IMR-90 (cell line): ENCODE data around the gene SNRNP25. TPM values are rescaled to one million over a fixed set of nuclear protein-coding genes. Genes with fewer than 3 reads are reported as not detected.

Source experiments
- ATAC-seq: fragments of 200-7000 bp; cut with Tn5 transposase; 2 replicates; pipeline ENCODE4 v1.9.1; 2020; ENCODE audit warnings: low read depth, mild to moderate bottlenecking, moderate library complexity
- BruUV-seq: library from RNA; stranded (reverse); fragments of 400-500 nt; replicated peaks from 2 replicates; lab custom pipeline; 2021; lab: Mats Ljungman, UMichigan
- CTCF ChIA-PET: fragments of 300-600 bp; formaldehyde crosslinking; extraction: SDS; loops from one replicate; lab custom pipeline; 2021; ENCODE audit warnings: antibody characterized with exemption; lab: Yijun Ruan, JAX
- POLR2A ChIA-PET: fragments of 300-600 bp; sonication (Branson Sonifier 250); formaldehyde crosslinking; loops from one replicate; lab custom pipeline; 2022; ENCODE audit warnings: antibody characterized with exemption; ENCODE audit not compliant: unreplicated experiment; lab: Charles Lee
- DNase-seq: peaks from one replicate; pipeline ENCODE4 v3.0.0; 2013
- H2AFZ ChIP-seq: replicated peaks from 2 replicates; pipeline ENCODE3; 2013; ENCODE audit warnings: low read length, mild to moderate bottlenecking; ENCODE audit not compliant: poor library complexity
- H2AK5ac ChIP-seq: 2 replicates; pipeline ENCODE4 v1.6.1; 2013; ENCODE audit warnings: low read depth, low read length, inconsistent platforms
- H2AK9ac ChIP-seq: replicated peaks from 2 replicates; pipeline ENCODE3; 2013; ENCODE audit warnings: mild to moderate bottlenecking, low read depth, low read length, moderate library complexity; ENCODE audit not compliant: poor library complexity
- H2BK120ac ChIP-seq: 2 replicates; pipeline ENCODE4 v1.6.1; 2013; ENCODE audit warnings: low read depth, low read length, inconsistent platforms
- H2BK15ac ChIP-seq: 3 replicates; pipeline ENCODE4 v1.6.1; 2013; ENCODE audit warnings: low read depth, low read length, inconsistent platforms
- H2BK20ac ChIP-seq: 2 replicates; pipeline ENCODE4 v1.6.1; 2013; ENCODE audit warnings: low read depth, mild to moderate bottlenecking, inconsistent platforms, low read length, moderate library complexity
- H2BK5ac ChIP-seq: 2 replicates; pipeline ENCODE4 v1.6.1; 2013; ENCODE audit warnings: mild to moderate bottlenecking, low read depth, low read length, inconsistent platforms; ENCODE audit not compliant: poor library complexity, severe bottlenecking
- H3K14ac ChIP-seq: replicated peaks from 2 replicates; pipeline ENCODE4 v1.6.1; 2013; ENCODE audit warnings: low read depth, low read length, inconsistent platforms
- H3K18ac ChIP-seq: 2 replicates; pipeline ENCODE4 v1.6.1; 2013; ENCODE audit warnings: low read depth, low read length, control low read depth
- H3K23ac ChIP-seq: 2 replicates; pipeline ENCODE4 v1.6.1; 2013; ENCODE audit warnings: low read depth, low read length, inconsistent platforms
- H3K27ac ChIP-seq: 2 replicates; pipeline ENCODE4 v1.5.1; 2013; ENCODE audit warnings: mild to moderate bottlenecking, control low read depth, low read length; ENCODE audit not compliant: insufficient read depth
- H3K27me3 ChIP-seq: 2 replicates; pipeline ENCODE4 v1.6.1; 2013; ENCODE audit warnings: low read length; ENCODE audit not compliant: control insufficient read depth, insufficient read depth
- H3K36me3 ChIP-seq: 2 replicates; pipeline ENCODE4 v1.6.1; 2013; ENCODE audit warnings: low read length, mixed read lengths; ENCODE audit not compliant: control insufficient read depth, insufficient read depth
- H3K4ac ChIP-seq: 2 replicates; pipeline ENCODE4 v1.6.1; 2013; ENCODE audit warnings: low read depth, low read length, inconsistent platforms
- H3K4me1 ChIP-seq: 2 replicates; pipeline ENCODE4 v1.6.1; 2013; ENCODE audit warnings: low read length, mixed read lengths; ENCODE audit not compliant: control insufficient read depth, insufficient read depth
- H3K4me2 ChIP-seq: 2 replicates; pipeline ENCODE4 v1.6.1; 2013; ENCODE audit warnings: low read depth, mild to moderate bottlenecking, control low read depth, low read length, moderate library complexity
- H3K4me3 ChIP-seq: 2 replicates; pipeline ENCODE4 v1.5.1; 2013; ENCODE audit warnings: low read depth, mild to moderate bottlenecking, control low read depth, low read length, moderate library complexity; ENCODE audit not compliant: insufficient read depth
- H3K56ac ChIP-seq: 2 replicates; pipeline ENCODE4 v1.6.1; 2013; ENCODE audit warnings: low read length, inconsistent platforms; ENCODE audit not compliant: insufficient read depth; ENCODE audit errors: extremely low read depth
- H3K79me1 ChIP-seq, 2 experiments: 2 replicates each; pipeline ENCODE4 v1.6.1; 2013; ENCODE audit warnings: low read length in 2 of 2, inconsistent platforms in 1 of 2, low read depth in 1 of 2
- H3K9ac ChIP-seq: 2 replicates; pipeline ENCODE4 v1.6.1; 2013; ENCODE audit warnings: low read depth, low read length, control low read depth
- H3K9me1 ChIP-seq: 2 replicates; pipeline ENCODE4 v1.6.1; 2013; ENCODE audit warnings: low read length, inconsistent platforms; ENCODE audit not compliant: insufficient read depth
- H3K9me3 ChIP-seq: 2 replicates; pipeline ENCODE4 v1.6.1; 2013; ENCODE audit warnings: low read length; ENCODE audit not compliant: control insufficient read depth, insufficient read depth
- H4K20me1 ChIP-seq: 2 replicates; pipeline ENCODE4 v1.6.1; 2013; ENCODE audit warnings: low read length, inconsistent platforms; ENCODE audit not compliant: insufficient read depth
- H4K5ac ChIP-seq: 2 replicates; pipeline ENCODE4 v1.6.1; 2013; ENCODE audit warnings: mild to moderate bottlenecking, low read depth, low read length, control low read depth
- H4K8ac ChIP-seq, 2 experiments: 2 replicates each; pipeline ENCODE4 v1.6.1; 2013; ENCODE audit warnings: low read depth in 2 of 2, low read length in 2 of 2, control low read depth in 1 of 2, inconsistent platforms in 1 of 2
- H4K91ac ChIP-seq: 2 replicates; pipeline ENCODE4 v1.6.1; 2013; ENCODE audit warnings: low read depth, low read length, inconsistent platforms; ENCODE audit not compliant: insufficient read depth
- MXI1 ChIP-seq: IDR thresholded peaks from 2 replicates; pipeline ENCODE4 v1.6.1; 2012; ENCODE audit warnings: low read depth, mild to moderate bottlenecking, low read length, moderate library complexity, borderline replicate concordance
- WGBS, 2 experiments: methylation state at CpG; one replicate each; pipeline versions ENCODE4 v1.1.5 to v1.1.7; 2013; ENCODE audit warnings: missing lambda C conversion rate in 2 of 2; ENCODE audit not compliant: insufficient read length in 1 of 2; ENCODE audit errors: extremely low coverage in 2 of 2; 5-methylcytosine and 5-hydroxymethylcytosine counted together
- dilution Hi-C: fragments of 300-500 bp; cut with HindIII; formaldehyde crosslinking; loops from one replicate; pipeline ENCODE4 v1.14.3; 2018; ENCODE audit warnings: low sequenced_read_pairs; ENCODE audit not compliant: unreplicated experiment
- in situ Hi-C: fragments of 300-500 bp; cut with MboI; formaldehyde crosslinking; loops from 3 replicates; pipeline ENCODE4 v1.14.3; 2019; ENCODE audit warnings: low sequenced_read_pairs, inconsistent platforms, mixed read lengths
- intact Hi-C: fragments of 100-400 bp; cut with micrococcal nuclease; formaldehyde crosslinking; loops from 2 replicates; pipeline ENCODE4 v1.10.0; 2022
- polyA plus RNA-seq, 3 experiments: library from polyadenylated mRNA; depleted of rRNA; stranded (reverse); fragments of >200 nt; gene quantifications; 2 replicates each; pipeline ENCODE4 v1.2.3, GENCODE V29; 2012; ENCODE audit warnings: low replicate concordance in 1 of 3
- total RNA-seq: library from RNA; depleted of rRNA; stranded (reverse); fragments of >200 nt; gene quantifications from 2 replicates; pipeline ENCODE4 v1.2.3, GENCODE V29; 2012

SNRNP25 gene
- total and polyA plus RNA-seq, 2 of the 4 experiments (the other 2 are of a cell fraction), result 67.2 to 88.0 TPM

DNA sequence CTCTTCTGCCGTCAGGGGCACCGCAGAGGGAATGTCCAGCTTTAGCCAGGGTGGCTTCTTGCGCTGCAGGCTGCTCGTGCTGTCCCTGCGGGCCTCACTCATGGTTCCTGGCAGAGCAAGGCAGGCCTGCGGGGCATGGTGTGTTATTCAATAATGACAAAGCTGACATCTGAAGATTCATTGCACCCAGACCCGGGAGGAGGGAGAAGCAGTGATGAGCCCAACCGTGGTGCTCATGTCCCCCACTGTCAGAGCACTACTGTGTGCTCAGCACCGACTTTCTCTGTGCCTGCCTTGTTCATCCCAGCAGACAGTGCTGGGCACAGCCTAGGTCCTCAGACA is 11.3 kb downstream of the SNRNP25 start:
- BruUV-seq, result no TSS peak
- in situ Hi-C loops, result no loop called here
- POLR2A ChIA-PET, result no interaction called here

More for the DNA sequence above, 11.3 kb downstream of the SNRNP25 start:
- CTCF ChIA-PET, result interaction anchor here (1.4 to 2.4 kb wide), 3 partner anchors 20 to 42 kb away, joined by 6 to 24 read pairs (median 14); no protein-coding TSS in a partner anchor
- no peak overlapping the region for H3K14ac ChIP-seq
- intact Hi-C loops, result loop anchor here (1.0 kb wide), 2 partner anchors 19 to 32 kb away; no protein-coding TSS in a partner anchor
- no peak overlapping the region for H2BK120ac ChIP-seq
- peaks cover 31% of the 10 kb centered on the region for H3K4me1 ChIP-seq
- H3K9ac ChIP-seq, result no peak overlapping the region
- no peaks in the 10 kb centered on the region for H3K27me3 ChIP-seq
- H2AK9ac ChIP-seq, result peak overlapping the region; percentile 60
- H2AK5ac ChIP-seq, result no peak overlapping the region
- H2BK15ac ChIP-seq, result no peak overlapping the region
- no peak overlapping the region for H3K27ac ChIP-seq
- DNase-seq (no peak), ATAC-seq (no peak)
- H3K79me1 ChIP-seq, result peaks cover 28 to 72% of the 10 kb centered on the region in 2 experiments
- no peak overlapping the region for H3K56ac ChIP-seq
- no peak overlapping the region for H4K5ac ChIP-seq
- no peak overlapping the region for H3K4me3 ChIP-seq
- H2BK5ac ChIP-seq, result no peak overlapping the region
- no peak for TF ChIP-seq MXI1
- no peak overlapping the region for H4K91ac ChIP-seq
- H3K9me3 ChIP-seq, result no peaks in the 10 kb centered on the region
- no peak overlapping the region for H3K18ac ChIP-seq
- no peak overlapping the region for H2BK20ac ChIP-seq
- 0 out of 2 replicates have a peak, but pooled peaks cover 10% of the 10 kb centered on the region for H3K9me1 ChIP-seq
- H4K8ac ChIP-seq, result no peak overlapping the region
- no peak overlapping the region for H2AFZ ChIP-seq
- no peak overlapping the region for H3K23ac ChIP-seq
- peaks cover 50% of the 10 kb centered on the region for H3K36me3 ChIP-seq
- peaks cover 76% of the 10 kb centered on the region for H4K20me1 ChIP-seq
- 85% methylated on average over 5 of the region's 9 CpGs; no CpG with 5 or more reads in 1 of the 2 experiments for WGBS, 2 experiments
- H3K4ac ChIP-seq, result no peak overlapping the region
- dilution Hi-C loops, result no loop called here
- H3K4me2 ChIP-seq, result no peak overlapping the region
